GM12872 (cell line): ENCODE results near the gene SPOPL.

Experiments used
- TF ChIP-seq, protein P1 (sequence below): IDR thresholded peaks from 3 replicates; pipeline ENCODE4 v1.5.1; 2011; ENCODE audit warnings: low read depth, mild to moderate bottlenecking, low read length, moderate library complexity; ENCODE audit not compliant: insufficient read depth

SPOPL gene

DNA sequence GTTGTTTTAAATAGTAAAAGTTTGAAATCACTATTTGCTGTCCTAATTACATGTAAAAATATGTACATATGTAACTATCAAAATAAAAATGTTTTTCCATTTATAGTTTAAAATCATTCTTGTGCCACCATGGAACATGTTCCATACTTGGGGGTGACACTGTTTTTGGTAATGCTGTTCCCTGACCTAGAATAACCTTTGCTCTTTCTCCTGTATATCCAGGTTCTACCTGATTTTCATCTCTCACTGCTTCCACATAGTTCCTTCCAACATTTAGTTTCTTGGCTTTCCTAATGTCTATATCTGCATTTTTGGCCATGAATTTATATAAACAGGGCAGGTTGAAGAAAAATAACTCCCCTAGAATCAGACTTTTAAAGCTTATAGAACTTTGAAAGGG lies 2.5 kb downstream of the SPOPL start:
- TF ChIP-seq, protein P1, sequence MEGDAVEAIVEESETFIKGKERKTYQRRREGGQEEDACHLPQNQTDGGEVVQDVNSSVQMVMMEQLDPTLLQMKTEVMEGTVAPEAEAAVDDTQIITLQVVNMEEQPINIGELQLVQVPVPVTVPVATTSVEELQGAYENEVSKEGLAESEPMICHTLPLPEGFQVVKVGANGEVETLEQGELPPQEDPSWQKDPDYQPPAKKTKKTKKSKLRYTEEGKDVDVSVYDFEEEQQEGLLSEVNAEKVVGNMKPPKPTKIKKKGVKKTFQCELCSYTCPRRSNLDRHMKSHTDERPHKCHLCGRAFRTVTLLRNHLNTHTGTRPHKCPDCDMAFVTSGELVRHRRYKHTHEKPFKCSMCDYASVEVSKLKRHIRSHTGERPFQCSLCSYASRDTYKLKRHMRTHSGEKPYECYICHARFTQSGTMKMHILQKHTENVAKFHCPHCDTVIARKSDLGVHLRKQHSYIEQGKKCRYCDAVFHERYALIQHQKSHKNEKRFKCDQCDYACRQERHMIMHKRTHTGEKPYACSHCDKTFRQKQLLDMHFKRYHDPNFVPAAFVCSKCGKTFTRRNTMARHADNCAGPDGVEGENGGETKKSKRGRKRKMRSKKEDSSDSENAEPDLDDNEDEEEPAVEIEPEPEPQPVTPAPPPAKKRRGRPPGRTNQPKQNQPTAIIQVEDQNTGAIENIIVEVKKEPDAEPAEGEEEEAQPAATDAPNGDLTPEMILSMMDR, result no peak

DNA sequence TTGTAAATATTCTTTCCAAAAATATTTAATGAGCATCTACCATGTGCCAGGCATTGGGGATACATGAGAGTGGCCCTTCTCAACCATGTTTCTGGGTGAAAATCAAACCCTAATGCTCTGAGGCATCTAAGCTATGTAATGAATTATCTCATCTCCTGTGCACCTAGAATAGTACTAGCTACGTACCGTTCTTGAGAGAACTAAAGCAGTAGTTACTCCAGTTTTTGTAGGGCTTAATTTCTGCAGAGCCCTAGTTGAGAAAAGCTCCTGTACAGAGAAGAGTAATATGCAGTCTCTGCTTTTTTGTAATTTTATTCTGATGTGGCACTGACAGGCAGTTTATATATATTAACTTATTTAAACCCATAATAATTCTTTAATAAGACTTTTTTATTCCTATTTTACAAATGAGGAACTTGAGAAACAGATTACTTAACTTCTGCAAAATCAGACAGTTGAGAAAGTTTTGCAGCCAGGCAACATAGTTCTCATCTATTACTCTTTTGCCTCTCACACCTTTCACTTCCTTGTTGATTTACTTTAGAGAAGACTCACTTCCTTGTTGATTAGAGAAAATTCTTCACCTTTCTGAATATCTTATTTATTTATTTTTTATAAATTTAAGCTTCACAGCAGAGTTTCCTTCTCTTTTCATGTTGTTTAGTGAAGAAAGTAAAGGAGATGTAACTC lies 3.1 kb downstream of the SPOPL start:
- TF ChIP-seq, protein P1, result no peak

DNA sequence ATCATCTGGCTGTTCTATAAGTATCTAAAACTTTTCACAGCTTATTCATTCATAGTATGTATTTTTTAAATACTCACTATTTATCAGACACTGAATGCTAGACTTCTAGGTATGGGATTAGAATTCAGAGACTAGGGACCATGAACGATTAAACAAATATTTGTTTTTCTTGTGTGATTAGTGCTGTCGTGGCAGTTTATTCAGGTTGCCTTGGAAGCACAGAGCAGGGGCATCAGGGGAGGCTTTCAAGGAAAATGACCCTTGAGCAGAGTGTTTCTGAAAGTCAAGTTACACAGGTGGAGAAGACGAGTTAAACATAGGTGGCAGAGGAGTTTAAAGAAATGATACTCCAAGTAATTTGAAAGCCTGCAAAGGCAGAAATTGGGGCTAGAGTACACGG lies 5.7 kb downstream of the SPOPL start:
- TF ChIP-seq, protein P1, result no peak

DNA sequence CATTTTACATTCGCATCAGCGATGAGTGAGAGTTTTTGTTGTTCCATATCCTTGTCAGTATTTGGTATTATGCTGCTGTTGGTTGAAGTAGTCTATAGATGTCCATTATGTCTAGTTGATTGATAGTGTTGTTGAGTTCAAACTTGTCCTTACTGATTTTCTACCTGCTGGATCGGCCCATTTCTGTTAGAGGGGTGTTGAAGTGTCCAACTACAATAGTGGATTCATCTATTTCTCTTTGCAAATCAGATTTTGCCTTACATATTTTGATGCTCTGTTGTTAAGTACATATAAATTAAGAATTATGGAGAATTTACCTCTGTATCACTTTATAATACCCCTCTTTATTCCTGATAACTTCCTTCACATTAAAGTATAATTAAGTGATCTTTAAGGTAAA lies 8.7 kb downstream of the SPOPL start:
- TF ChIP-seq, protein P1, result no peak

DNA sequence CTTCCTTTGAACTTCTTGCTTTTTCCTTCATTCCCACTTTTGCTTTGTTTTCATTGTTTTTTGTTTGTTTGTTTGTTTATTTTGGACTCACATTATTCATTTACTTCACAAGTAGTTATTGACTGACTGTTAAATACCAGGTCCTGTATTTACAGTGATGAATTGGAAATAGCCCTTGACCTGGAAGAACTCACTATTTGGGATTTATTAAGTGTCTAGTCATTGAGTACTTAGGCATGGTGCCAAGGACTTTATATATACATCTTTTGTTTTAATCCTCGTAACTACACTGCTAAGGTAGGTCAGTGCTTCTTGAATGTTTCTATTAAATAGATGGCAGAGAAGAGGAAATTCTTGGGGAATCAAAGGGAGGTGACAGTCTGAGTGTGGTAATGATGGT lies 11.1 kb downstream of the SPOPL start:
- TF ChIP-seq, protein P1, result no peak

DNA sequence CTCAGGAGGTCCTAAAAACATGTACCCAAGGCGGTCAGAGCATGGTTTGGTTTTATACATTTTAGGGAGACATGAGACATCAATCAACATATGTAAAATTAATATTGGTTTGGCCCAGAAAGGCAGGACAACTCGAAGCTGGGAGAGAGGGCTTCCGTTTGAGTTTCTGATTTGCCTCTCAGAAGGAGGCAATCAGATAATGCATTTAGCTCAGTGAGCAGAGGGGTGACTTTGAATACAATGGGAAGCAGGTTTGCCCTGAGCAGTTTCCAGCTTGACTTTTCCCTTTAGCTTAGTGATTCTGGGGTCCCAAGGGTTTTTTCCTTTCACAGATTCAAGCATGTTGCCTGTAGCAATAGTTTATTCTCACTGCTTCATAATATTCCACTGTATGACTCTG lies 12.6 kb downstream of the SPOPL start:
- TF ChIP-seq, protein P1, result no peak

DNA sequence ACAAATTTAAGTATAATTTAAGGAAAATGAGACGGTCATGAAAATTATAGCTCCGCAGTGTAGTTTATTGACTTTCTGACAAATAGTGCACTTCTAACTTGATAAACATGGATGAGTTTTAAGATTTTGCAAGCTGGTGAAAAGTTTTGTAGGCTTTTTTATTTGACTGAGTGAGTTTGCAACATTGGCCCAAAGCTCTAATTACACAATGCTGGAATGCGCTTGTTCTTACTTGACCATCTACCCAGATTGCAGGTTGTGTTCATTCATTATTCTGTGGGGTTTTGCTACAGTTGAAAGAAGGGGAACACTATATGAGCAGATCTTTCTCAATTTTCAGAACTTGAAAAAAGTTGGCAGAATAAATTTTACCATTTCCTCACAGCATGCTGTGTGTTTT lies 13.5 kb downstream of the SPOPL start:
- TF ChIP-seq, protein P1, result no peak
